GM13976 (cell line): ENCODE results near the gene PTPN7.
"Not testable (repeated sequence)": the region's sequence is repeated elsewhere in the genome, so short reads cannot be mapped to it uniquely, and the experiment has no call there.

ENCODE experiments used
- DNase-seq: peaks from one replicate; pipeline ENCODE4 v3.0.0; 2012; ENCODE audit warnings: low spot score
- CTCF ChIP-seq: IDR thresholded peaks from 2 replicates; pipeline ENCODE4 v1.5.1; 2012; ENCODE audit warnings: borderline replicate concordance, mild to moderate bottlenecking; ENCODE audit not compliant: insufficient read depth; ENCODE audit errors: extremely low read depth, missing control alignments, control extremely low read depth
- in situ Hi-C: fragments of 300-500 bp; cut with MboI; formaldehyde crosslinking; loops from one replicate; pipeline ENCODE4 v1.12.0; 2022; ENCODE audit warnings: low sequenced_read_pairs, mixed read lengths, inconsistent platforms; ENCODE audit not compliant: unreplicated experiment

The PTPN7 gene

GRCh38 chr1:202197653-202198365, 37.4 kb upstream of the PTPN7 start:
- DNase-seq: no peak
- in situ Hi-C loops: no loop called here
- TF ChIP-seq CTCF: no peak

GRCh38 chr1:202194328-202194648, 33.9 kb upstream of the PTPN7 start:
- in situ Hi-C loops: no loop called here
- no peak for DNase-seq
- no peak for TF ChIP-seq CTCF

GRCh38 chr1:202193614-202194327, 33.4 kb upstream of the PTPN7 start, which contains the start of gene LGR6:
Gene LGR6, plus strand, starts transcription at chr1:202193799. Its CDS starts 191 bp downstream, at chr1:202193990.
- no peak for TF ChIP-seq CTCF
- no peak for DNase-seq
- in situ Hi-C loops: no loop called here

- in situ Hi-C loops: no loop called here
- peak; percentile 83 for DNase-seq
- TF ChIP-seq CTCF: peak; percentile 89
Measured at GRCh38 chr1:202192770-202193613, 32.6 kb upstream of the PTPN7 start.

GRCh38 chr1:202191391-202191790, 31.0 kb upstream of the PTPN7 start:
- in situ Hi-C loops, DNase-seq: not testable (repeated sequence)

GRCh38 chr1:202189918-202190715, 29.7 kb upstream of the PTPN7 start:
- in situ Hi-C loops: loop anchor here (10.0 kb wide), 1 partner anchor 125 kb away; no protein-coding TSS in a partner anchor
- no peak for TF ChIP-seq CTCF
- DNase-seq: no peak
